ENCODE results near the gene APP. TPM values are rescaled to one million over a fixed set of nuclear protein-coding genes. Genes with fewer than 3 reads are reported as not detected.

Gene APP
- polyA plus RNA-seq, 4 donors: 714 to 973 (median 831) TPM

DNA sequence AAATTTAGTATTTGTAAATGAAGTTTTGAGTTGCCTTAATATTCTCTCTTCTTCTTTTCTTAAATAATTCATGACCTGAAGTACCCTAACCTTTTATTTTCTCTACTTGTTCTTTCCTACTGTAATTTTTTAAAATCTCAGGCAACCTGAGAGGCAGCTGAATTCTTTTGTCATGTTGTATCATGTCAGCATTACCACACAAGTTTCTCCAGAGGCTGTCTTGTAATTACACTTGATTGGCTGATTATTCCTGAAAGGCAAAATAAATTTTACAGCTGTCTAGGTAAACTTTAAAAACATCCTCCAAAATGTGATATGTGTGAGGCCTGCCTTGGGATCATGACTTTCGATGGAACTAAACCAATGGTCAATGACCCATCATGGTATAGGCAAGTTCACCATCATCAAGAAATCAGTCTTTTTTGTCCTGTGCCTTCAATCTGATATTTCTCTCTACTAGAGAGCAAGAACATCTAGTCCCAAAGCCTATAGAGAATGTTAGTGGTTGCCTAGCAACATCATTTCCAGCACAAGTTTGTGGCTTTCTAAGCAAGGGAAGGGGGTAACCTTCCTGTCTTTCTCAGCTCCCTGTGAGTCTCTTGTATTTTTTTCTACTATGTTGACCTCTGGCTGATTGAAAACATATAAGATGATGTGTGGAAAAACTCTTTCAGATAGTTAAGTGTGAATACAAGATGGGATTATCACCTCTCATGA is 320.3 kb downstream of the APP start:
- DNase-seq (ENCODE audit: low read depth in 4 of 4, low spot score in 3 of 4): no peak

DNA sequence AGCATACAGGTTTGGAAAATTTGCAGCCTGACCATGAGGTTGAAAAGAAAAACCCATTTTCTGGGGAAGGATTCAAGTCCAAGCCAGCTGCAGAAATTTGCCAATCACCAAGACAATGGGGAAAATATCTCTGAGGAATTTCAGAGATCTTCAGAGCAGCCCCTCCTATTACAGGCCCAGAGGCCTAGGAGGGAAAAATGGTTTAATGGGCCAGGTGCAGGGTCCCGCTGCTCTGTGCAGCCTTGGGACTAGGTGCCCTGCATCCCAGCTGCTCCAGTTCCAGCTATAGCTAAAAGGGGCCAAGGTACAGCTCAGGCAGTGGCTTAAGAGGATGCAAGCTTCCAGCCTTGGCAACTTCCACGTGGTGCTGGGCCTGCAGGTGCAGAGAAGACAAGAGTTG is 322.3 kb downstream of the APP start:
- no peak for DNase-seq (ENCODE audit: low read depth in 4 of 4, low spot score in 3 of 4)

- DNase-seq (ENCODE audit: low read depth in 4 of 4, low spot score in 3 of 4): no peak
Observed at GRCh38 chr21:25845729-25846256, 324.8 kb downstream of the APP start.

DNA sequence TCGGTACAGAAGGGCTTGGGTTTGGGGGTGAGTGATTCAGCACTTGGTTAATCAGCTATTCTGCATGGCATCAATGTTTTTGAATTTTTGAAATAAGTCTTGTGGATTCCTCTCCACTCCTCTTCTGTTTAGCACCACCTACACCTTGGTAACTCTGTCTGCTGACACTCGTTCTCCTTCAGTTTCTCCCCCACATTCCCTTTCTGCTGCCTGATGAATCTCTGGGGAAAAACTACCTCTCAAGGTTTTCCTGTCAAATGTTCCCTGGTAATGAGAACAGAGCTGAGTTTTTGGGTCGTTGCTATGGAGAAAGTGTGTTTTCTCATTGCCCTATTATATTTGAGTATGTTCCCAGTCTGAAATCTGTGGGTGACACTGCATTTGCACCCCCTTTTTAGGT is 327.6 kb downstream of the APP start:
- no peak for DNase-seq (ENCODE audit: low read depth in 4 of 4, low spot score in 3 of 4)

DNA sequence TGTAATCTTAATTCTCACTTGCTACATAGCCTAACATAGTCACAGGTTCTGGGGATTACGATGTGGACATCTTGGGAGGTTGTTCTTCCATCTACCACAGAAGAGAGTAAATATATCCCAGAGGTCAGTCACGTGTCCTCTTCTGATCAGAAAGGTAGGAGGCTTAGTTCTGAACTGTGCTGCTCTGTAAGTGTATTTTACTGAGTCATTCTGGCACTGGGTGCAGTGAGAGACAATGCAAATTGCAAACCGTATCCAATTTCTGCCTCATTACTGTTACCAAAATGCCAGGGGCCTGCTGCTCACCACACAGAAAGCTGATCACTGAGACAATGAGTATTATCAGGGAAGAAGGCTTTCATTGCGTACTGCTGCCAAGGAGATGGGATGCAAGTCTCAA is 331.8 kb downstream of the APP start:
- DNase-seq (ENCODE audit: low read depth in 4 of 4, low spot score in 3 of 4): no peak

- peak in 3 of 4 donors; percentile 37 to 52 (median 51) for DNase-seq (ENCODE audit: low read depth in 4 of 4, low spot score in 3 of 4)
Observed at GRCh38 chr21:25837533-25838265, 332.9 kb downstream of the APP start.

- DNase-seq (ENCODE audit: low read depth in 4 of 4, low spot score in 3 of 4): no peak
Observed at GRCh38 chr21:25836396-25836795, 334.2 kb downstream of the APP start.

- DNase-seq (ENCODE audit: low read depth in 4 of 4, low spot score in 3 of 4): no peak
Observed at GRCh38 chr21:25834381-25834780, 336.2 kb downstream of the APP start.

DNA sequence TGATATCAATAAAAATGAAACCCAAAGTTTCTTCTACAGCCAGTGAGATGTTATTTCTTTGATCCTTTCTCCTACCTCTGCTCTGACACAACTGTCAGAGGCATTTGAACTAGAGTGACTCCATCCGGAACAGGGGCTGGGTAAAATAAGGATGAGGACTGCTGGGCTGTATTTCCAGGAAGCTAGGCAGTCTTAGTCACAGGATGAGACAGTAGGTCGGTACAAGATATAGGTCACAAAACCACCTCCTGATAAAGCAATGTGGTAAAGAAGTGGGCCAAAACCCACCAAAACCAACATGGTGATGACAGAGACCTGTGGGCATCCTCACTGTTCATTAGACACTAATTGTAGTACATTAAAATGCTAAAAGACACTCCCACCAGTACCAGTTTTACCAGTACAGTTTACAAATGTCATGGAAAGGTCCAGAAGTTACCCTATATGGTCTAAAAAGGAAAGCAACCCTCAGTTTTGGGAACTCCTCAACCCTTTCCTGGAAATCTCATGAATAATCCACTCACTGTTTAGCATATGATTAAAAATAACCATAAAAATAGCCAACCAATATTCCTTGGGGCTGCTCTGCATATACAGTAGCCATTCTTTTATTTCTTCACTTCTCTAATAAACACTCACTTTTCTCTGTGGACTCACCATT is 339.1 kb downstream of the APP start:
- no peak for DNase-seq (ENCODE audit: low read depth in 4 of 4, low spot score in 3 of 4)

All from left renal pelvis (tissue), 4 donors.